Heart left ventricle (tissue), 16 donors: ENCODE results near the gene PTPRE. TPM values are rescaled to one million over a fixed set of nuclear protein-coding genes. Genes with fewer than 3 reads are reported as not detected.
A peak's percentile ranks its signal among the peaks of the same experiment; 100 is the strongest.

Experiments
- ATAC-seq, 4 donors: fragments of 200-7000 bp; cut with Tn5 transposase; one replicate each; pipeline ENCODE4 v1.9.1; 2020 to 2022; ENCODE audit warnings: moderate library complexity in 4 of 4, mild to moderate bottlenecking in 3 of 4, moderate number of reproducible peaks in 1 of 4
- DNase-seq, 5 donors: peaks; one replicate each; pipeline ENCODE4 v3.0.0-alpha.2; 2020
- H3K27ac ChIP-seq, 12 donors: fragments of 200-600 bp; sonication (generic) in 4 of 12; one replicate each; pipeline versions ENCODE4 v1.5.0 to v1.8.0; 2016 to 2022; ENCODE audit warnings: mild to moderate bottlenecking in 2 of 12
- H3K27me3 ChIP-seq, 9 donors: fragments of 200-600 bp; sonication (generic) in 2 of 9; one replicate each; pipeline versions ENCODE4 v1.5.1 to v1.8.0; 2016 to 2022; ENCODE audit warnings: mild to moderate bottlenecking in 3 of 9
- H3K36me3 ChIP-seq, 9 donors: fragments of 200-600 bp; sonication (generic) in 2 of 9; one replicate each; pipeline versions ENCODE4 v1.5.0 to v1.8.0; 2018 to 2022; ENCODE audit warnings: mild to moderate bottlenecking in 2 of 9
- H3K4me1 ChIP-seq, 12 donors: fragments of 200-600 bp; sonication (generic) in 4 of 12; one replicate each; pipeline versions ENCODE4 v1.5.0 to v1.8.0; 2016 to 2022; ENCODE audit warnings: mild to moderate bottlenecking in 3 of 12
- H3K4me3 ChIP-seq, 12 donors: fragments of 200-600 bp; sonication (generic) in 4 of 12; one replicate each; pipeline versions ENCODE4 v1.5.0 to v1.8.0; 2017 to 2022; ENCODE audit warnings: mild to moderate bottlenecking in 9 of 12, moderate library complexity in 4 of 12
- H3K9me3 ChIP-seq, 12 donors: fragments of 200-600 bp; sonication (generic) in 4 of 12; one replicate each; pipeline versions ENCODE4 v1.5.0 to v1.8.0; 2016 to 2022; ENCODE audit warnings: mild to moderate bottlenecking in 1 of 12
- CTCF ChIP-seq, 12 donors: fragments of 200-600 bp; sonication (generic) in 4 of 12; IDR thresholded peaks; one replicate each; pipeline versions ENCODE4 v1.5.0 to v1.8.0; 2018 to 2022; ENCODE audit warnings: antibody characterized with exemption in 12 of 12, mild to moderate bottlenecking in 5 of 12
- POLR2A ChIP-seq, 2 donors: fragments of 450-650 bp; IDR thresholded peaks; one replicate each; pipeline ENCODE4 v1.6.1; 2017; ENCODE audit warnings: antibody characterized with exemption in 2 of 2, mild to moderate bottlenecking in 2 of 2, moderate library complexity in 2 of 2
- WGBS, 4 donors: extraction: QIAGEN DNeasy Blood & Tissue Kit in 2 of 4; methylation state at CpG; one replicate each; pipeline versions ENCODE4 v1.1.5 to v1.1.7; 2013 to 2018; 5-methylcytosine and 5-hydroxymethylcytosine counted together
- intact Hi-C, 10 donors: fragments of 100-400 bp; cut with DNase I; formaldehyde crosslinking; loops; one replicate each; pipeline versions ENCODE4 v1.11.1 to v1.14.2; 2022
- polyA plus RNA-seq, 2 donors: library from polyadenylated mRNA; stranded (reverse); fragments of 200-250 nt; gene quantifications; one replicate each; pipeline ENCODE4 v1.2.3, GENCODE V29; 2013
- total RNA-seq, 9 donors: library from RNA; depleted of rRNA in 2 of 9; stranded (reverse); fragments of >200 nt in 2 of 9; fragmentation: NEBNext Ultra II Directional in 3 of 9; extraction: Animal tissue kit (Norgen Biotek cat#: 25700) in 3 of 9; gene quantifications; one replicate each; pipeline versions ENCODE4 v1.1.0 to v1.2.4, GENCODE V29; 2016 to 2023
- donor health status: ischemic (EF 13 %, LVEDD 7.1; RV severe dilation, severe dysfunction).
- donor health status: healthy with polysubstance abuse.
- donor health status: DM: no; HTN: yes; CAD: no.
- donor health status: DM: no; HTN: no; CAD: no.
- donor health status: ischemic (EF 25% LVEDD 6.9; RV normal size, moderate dysfunction).
- donor health status: ischemic (EF 25% LVEDD 5.7; RV mildly dilated, moderate dysfunction).
- donor health status: healthy.
- donor health status: DM: yes; HTN: yes; CAD: no.
- donor health status: ischemic (EF 35%, LVEDD 5.7; RV mildly dilated, moderate dysfunction).
- donor health status: nonischemic (EF 11% LVEDD 7.7; RV severe dilation, severe dysfunction).
- donor health status: DM: yes; HTN: yes; CAD: no.
- donor health status: PGD.
- donor health status: ischemic (EF 29% LVEDD 5.4; RV normal size, mild dysfunction).
- donor health status: nonischemic (EF 23%, LVEDD 6.1; RV moderate dilation, normal function).

Gene PTPRE
- total and polyA plus RNA-seq, 11 donors, result 6.9 to 55.0 (median 24.1) TPM

GRCh38 chr10:128044961-128045832 is 138.3 kb downstream of the PTPRE start:
- H3K27ac ChIP-seq, result no peak overlapping the region
- intact Hi-C loops, result no loop called here
- peaks cover 0 to 11% (median 0%) of the 10 kb centered on the region in 9 donors for H3K36me3 ChIP-seq
- H3K4me1 ChIP-seq, result peaks cover 0 to 63% (median 32%) of the 10 kb centered on the region in 12 donors
- H3K27me3 ChIP-seq, result no peaks in the 10 kb centered on the region
- WGBS, 4 donors, result 91 to 96% (median 95%) methylated on average over 11 to 16 of the region's 16 CpGs
- TF ChIP-seq CTCF (IDR thresholded peaks at IDR 0.05) (no peak), POLR2A (IDR thresholded peaks at IDR 0.05) (no peak)
- no peak for ATAC-seq
- H3K9me3 ChIP-seq, result no peaks in the 10 kb centered on the region
- no peak overlapping the region for H3K4me3 ChIP-seq
- DNase-seq, result peak in 1 of 5 donors; percentile 26

- Histone ChIP-seq H3K4me1 (peaks cover 0 to 68% (median 33%) of the 10 kb centered on the region in 12 donors), H3K27me3 (no peaks in the 10 kb centered on the region), H3K36me3 (peaks cover 0 to 11% (median 0%) of the 10 kb centered on the region in 9 donors), H3K27ac (no peak overlapping the region), H3K4me3 (no peak overlapping the region), H3K9me3 (no peaks in the 10 kb centered on the region)
- DNase-seq, result no peak
- intact Hi-C loops, result no loop called here
- no peak for ATAC-seq
- TF ChIP-seq CTCF (IDR thresholded peaks at IDR 0.05) (no peak), POLR2A (IDR thresholded peaks at IDR 0.05) (no peak)
- 91 to 97% (median 96%) methylated on average over 5 to 6 of the region's 6 CpGs for WGBS, 4 donors
Measured at GRCh38 chr10:128045833-128046120, 138.9 kb downstream of the PTPRE start.

- intact Hi-C loops, result no loop called here
- Histone ChIP-seq H3K27ac (peak overlapping the region in 4 of 12 donors; percentile 2 to 96 (median 53)), H3K9me3 (no peaks in the 10 kb centered on the region), H3K4me1 (peaks cover 0 to 74% (median 33%) of the 10 kb centered on the region in 12 donors), H3K27me3 (no peaks in the 10 kb centered on the region), H3K36me3 (peaks cover 0 to 11% (median 0%) of the 10 kb centered on the region in 9 donors), H3K4me3 (peak overlapping the region in 1 of 12 donors; percentile 70)
- no peak for TF ChIP-seq POLR2A (IDR thresholded peaks at IDR 0.05)
- TF ChIP-seq CTCF (IDR thresholded peaks at IDR 0.05), result no peak
- 93 to 97% (median 94%) methylated on average over 23 of the region's 23 CpGs for WGBS, 4 donors
- ATAC-seq, result no peak
- peak in 2 of 5 donors; percentile 27 to 28 for DNase-seq
Measured at GRCh38 chr10:128046156-128046952, 139.5 kb downstream of the PTPRE start.

- peak overlapping the region in 6 of 12 donors; percentile 2 to 96 (median 50) for H3K27ac ChIP-seq
- H3K4me1 ChIP-seq, result peaks cover 0 to 79% (median 33%) of the 10 kb centered on the region in 12 donors
- DNase-seq (peak in 1 of 5 donors; percentile 29), ATAC-seq (no peak)
- peak overlapping the region in 2 of 12 donors; percentile 35 to 70 for H3K4me3 ChIP-seq
- TF ChIP-seq CTCF (IDR thresholded peaks at IDR 0.05) (no peak), POLR2A (IDR thresholded peaks at IDR 0.05) (no peak)
- intact Hi-C loops, result no loop called here
- no peaks in the 10 kb centered on the region for H3K27me3 ChIP-seq
- WGBS, 4 donors, result 94 to 97% (median 94%) methylated on average over 10 of the region's 10 CpGs
- peaks cover 0 to 15% (median 1%) of the 10 kb centered on the region in 9 donors for H3K36me3 ChIP-seq
- no peaks in the 10 kb centered on the region for H3K9me3 ChIP-seq
Measured at GRCh38 chr10:128046953-128047290, 140.0 kb downstream of the PTPRE start.
